GM19397 (cell line): ENCODE measurements around the gene SNCAIP.

ENCODE experiments used
- ATAC-seq: cut with Tn5 transposase; IDR thresholded peaks from one replicate; pipeline ENCODE4 v1.9.1; 2021; ENCODE audit warnings: mild to moderate bottlenecking, moderate library complexity; ENCODE audit not compliant: unreplicated experiment

Gene SNCAIP

GRCh38 chr5:122311961-122312590 lies at the start of gene SNCAIP:
Gene SNCAIP (plus strand): TSS chr5:122312237. CDS start chr5:122391135, 78,898 bp downstream.
- ATAC-seq, result peak; percentile 69

- no peak for ATAC-seq
Measured at GRCh38 chr5:122263352-122264030, 48.5 kb upstream of the SNCAIP start.

- no peak for ATAC-seq
Measured at GRCh38 chr5:122264610-122265009, 47.4 kb upstream of the SNCAIP start.

GRCh38 chr5:122267185-122267584 lies 44.9 kb upstream of the SNCAIP start:
- no peak for ATAC-seq

- ATAC-seq, result no peak
Measured at GRCh38 chr5:122273696-122274095, 38.3 kb upstream of the SNCAIP start.

GRCh38 chr5:122283592-122283991 lies 28.4 kb upstream of the SNCAIP start:
- ATAC-seq, result no peak

- no peak for ATAC-seq
Measured at GRCh38 chr5:122286541-122286940, 25.5 kb upstream of the SNCAIP start.

GRCh38 chr5:122287101-122287500 lies 24.9 kb upstream of the SNCAIP start:
- no peak for ATAC-seq

GRCh38 chr5:122291000-122291901 lies 20.8 kb upstream of the SNCAIP start:
- ATAC-seq, result no peak

GRCh38 chr5:122292332-122292731 lies 19.7 kb upstream of the SNCAIP start:
- ATAC-seq, result no peak

GRCh38 chr5:122295138-122295537 lies 16.9 kb upstream of the SNCAIP start:
- ATAC-seq, result no peak

GRCh38 chr5:122296871-122297270 lies 15.2 kb upstream of the SNCAIP start:
- ATAC-seq, result no peak

- peak; percentile 96 for ATAC-seq
Measured at GRCh38 chr5:122297587-122298298, 14.3 kb upstream of the SNCAIP start.

GRCh38 chr5:122300374-122300773 lies 11.7 kb upstream of the SNCAIP start:
- no peak for ATAC-seq

- no peak for ATAC-seq
Measured at GRCh38 chr5:122301016-122301415, 11.0 kb upstream of the SNCAIP start.

- ATAC-seq, result no peak
Measured at GRCh38 chr5:122304471-122305215, 7.4 kb upstream of the SNCAIP start.

- no peak for ATAC-seq
Measured at GRCh38 chr5:122306461-122306860, 5.6 kb upstream of the SNCAIP start.

- no peak for ATAC-seq
Measured at GRCh38 chr5:122310889-122311288, 1.1 kb upstream of the SNCAIP start.

- ATAC-seq, result no peak
Measured at GRCh38 chr5:122311497-122311960, 508 bp upstream of the SNCAIP start.
